Measurements from ENCODE around the gene CNOT3. TPM values are rescaled to one million over a fixed set of nuclear protein-coding genes. Genes with fewer than 3 reads are reported as not detected.
"Not testable (repeated sequence)": the region's sequence is repeated elsewhere in the genome, so short reads cannot be mapped to it uniquely, and the experiment has no call there.

The CNOT3 gene
- total RNA-seq, 1 donor from 2014 or later: 17.7 TPM

- intact Hi-C loops (cut with DNase I): loop anchor here (2.0 kb wide), 1 partner anchor 62 kb away; no protein-coding TSS in a partner anchor
- no peaks in the 10 kb centered on the region for H3K9me3 ChIP-seq
- H3K4me3 ChIP-seq: no peak overlapping the region
- H3K36me3 ChIP-seq: no peaks in the 10 kb centered on the region
- DNase-seq (ENCODE audit: extremely low spot score in 2 of 2): no peak
- no peak for TF ChIP-seq POLR2A (IDR thresholded peaks at IDR 0.05)
- peak; percentile 56 to 71 (median 68) for TF ChIP-seq CTCF (IDR thresholded peaks at IDR 0.05)
- no peak for TF ChIP-seq POLR2AphosphoS5 (IDR thresholded peaks at IDR 0.05; ENCODE audit: insufficient read depth in 1 of 2, low read depth in 1 of 2)
- no peaks in the 10 kb centered on the region for H3K27me3 ChIP-seq
- peaks cover 19% of the 10 kb centered on the region for H3K4me1 ChIP-seq
- no peak overlapping the region for H3K27ac ChIP-seq
Measured at GRCh38 chr19:54168174-54168917, 30.8 kb downstream of the CNOT3 start.

- intact Hi-C loops (cut with DNase I): loop anchor here (2.0 kb wide), 1 partner anchor 62 kb away; no protein-coding TSS in a partner anchor
- no peaks in the 10 kb centered on the region for H3K27me3 ChIP-seq
- no peak for TF ChIP-seq POLR2AphosphoS5 (IDR thresholded peaks at IDR 0.05; ENCODE audit: insufficient read depth in 1 of 2, low read depth in 1 of 2)
- no peak for TF ChIP-seq POLR2A (IDR thresholded peaks at IDR 0.05)
- DNase-seq (ENCODE audit: extremely low spot score in 2 of 2): no peak
- H3K4me3 ChIP-seq: no peak overlapping the region
- H3K36me3 ChIP-seq: no peaks in the 10 kb centered on the region
- no peaks in the 10 kb centered on the region for H3K9me3 ChIP-seq
- no peak overlapping the region for H3K27ac ChIP-seq
- H3K4me1 ChIP-seq: peaks cover 19% of the 10 kb centered on the region
Measured at GRCh38 chr19:54169149-54169740, 31.7 kb downstream of the CNOT3 start.

- H3K9me3 ChIP-seq; H3K27me3 ChIP-seq; H3K27ac ChIP-seq; intact Hi-C loops (cut with DNase I); H3K4me3 ChIP-seq; DNase-seq (ENCODE audit: extremely low spot score in 2 of 2); H3K36me3 ChIP-seq: not testable (repeated sequence)
- H3K4me1 ChIP-seq: peaks cover 12% of the 10 kb centered on the region
Measured at GRCh38 chr19:54171736-54172431, 34.3 kb downstream of the CNOT3 start.

GRCh38 chr19:54172471-54173358 is 35.2 kb downstream of the CNOT3 start, which contains the start of gene TMC4:
Gene TMC4, minus strand, starts transcription at chr19:54173160. Its CDS starts 43 bp downstream, at chr19:54173117.
- intact Hi-C loops (cut with DNase I): no loop called here
- no peak for DNase-seq (ENCODE audit: extremely low spot score in 2 of 2)
- peak within 1 kb of the TSS in 1 of 2 donors; percentile 27 for H3K4me3 ChIP-seq

GRCh38 chr19:54173359-54173699 is 35.8 kb downstream of the CNOT3 start:
- DNase-seq (ENCODE audit: extremely low spot score in 2 of 2): no peak
- H3K9me3 ChIP-seq: no peaks in the 10 kb centered on the region
- peak overlapping the region; percentile 40 for H3K27ac ChIP-seq
- H3K36me3 ChIP-seq: no peaks in the 10 kb centered on the region
- H3K27me3 ChIP-seq: no peaks in the 10 kb centered on the region
- peaks cover 8% of the 10 kb centered on the region for H3K4me1 ChIP-seq
- TF ChIP-seq POLR2A (IDR thresholded peaks at IDR 0.05): no peak
- no peak for TF ChIP-seq CTCF (IDR thresholded peaks at IDR 0.05)
- no peak for TF ChIP-seq POLR2AphosphoS5 (IDR thresholded peaks at IDR 0.05; ENCODE audit: insufficient read depth in 1 of 2, low read depth in 1 of 2)
- intact Hi-C loops (cut with DNase I): no loop called here
- peak overlapping the region in 1 of 2 donors; percentile 27 for H3K4me3 ChIP-seq

More at GRCh38 chr19:54172471-54173358, 35.2 kb downstream of the CNOT3 start, which contains the start of gene TMC4:
- H3K36me3 ChIP-seq: no peaks in the 10 kb centered on the region
- peak within 1 kb of the TSS; percentile 40 for H3K27ac ChIP-seq
- no peaks in the 10 kb centered on the region for H3K9me3 ChIP-seq
- peaks cover 12% of the 10 kb centered on the region for H3K4me1 ChIP-seq
- H3K27me3 ChIP-seq: no peaks in the 10 kb centered on the region
- TF ChIP-seq CTCF (IDR thresholded peaks at IDR 0.05) (no peak), POLR2AphosphoS5 (IDR thresholded peaks at IDR 0.05; ENCODE audit: insufficient read depth in 1 of 2, low read depth in 1 of 2) (no peak), POLR2A (IDR thresholded peaks at IDR 0.05) (no peak)

All from vagina (tissue), 2 donors.